ENCODE measurements around the gene TGOLN2.
A peak's percentile ranks its signal among the peaks of the same experiment; 100 is the strongest.
"Not testable (repeated sequence)": the region's sequence is repeated elsewhere in the genome, so short reads cannot be mapped to it uniquely, and the experiment has no call there.

TGOLN2 gene

DNA sequence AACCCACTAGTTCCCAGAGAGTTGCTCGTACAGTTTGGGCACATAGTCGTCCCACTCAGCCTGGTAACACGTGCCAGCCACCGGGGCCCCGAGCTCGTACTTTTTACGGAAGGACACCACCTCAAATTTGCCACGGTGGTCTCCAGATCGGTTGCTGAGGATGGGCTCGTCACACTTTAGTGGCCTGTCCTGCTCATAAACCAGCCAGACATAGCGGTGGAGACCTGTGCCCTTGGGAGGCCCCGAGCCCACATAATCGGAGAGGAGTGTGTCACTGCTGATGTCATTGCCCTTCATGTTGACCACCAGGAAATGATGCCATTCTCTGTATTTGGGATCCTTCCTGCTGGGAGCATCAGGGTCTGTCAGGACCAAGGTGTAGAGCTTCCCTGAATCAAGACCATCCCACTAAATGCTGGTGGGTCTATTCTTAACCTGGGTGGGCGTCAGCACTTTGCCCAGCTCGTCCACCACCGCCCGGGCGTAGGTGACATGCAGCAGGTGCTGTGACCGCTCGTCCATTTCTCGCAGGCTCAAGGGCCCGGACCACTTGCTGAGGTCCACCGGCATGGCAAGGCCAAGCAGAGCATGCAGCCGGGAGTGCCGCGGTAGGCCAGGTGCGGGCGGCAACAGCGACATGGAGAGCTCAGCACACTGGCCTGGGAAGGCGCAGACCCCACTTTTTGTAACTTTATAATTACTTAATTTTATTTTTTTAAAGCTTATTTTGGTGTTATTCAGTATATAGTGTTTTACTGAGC lies 13.7 kb upstream of the TGOLN2 start:
- peaks cover 30% of the 10 kb centered on the region for H3K36me3 ChIP-seq (ENCODE audit: control insufficient read depth, insufficient read depth, low read length)
- no peaks in the 10 kb centered on the region for H3K9me3 ChIP-seq (ENCODE audit: control insufficient read depth, low read length)
- no peaks in the 10 kb centered on the region for H3K27me3 ChIP-seq (replicated peaks; ENCODE audit: control insufficient read depth, insufficient read depth, low read length, poor library complexity, severe bottlenecking)
- no peak overlapping the region for H3K27ac ChIP-seq (ENCODE audit: insufficient read depth, low read length, poor library complexity, severe bottlenecking)
- H3K4me1 ChIP-seq (ENCODE audit: control insufficient read depth, insufficient read depth, low read length, poor library complexity, severe bottlenecking), result no peaks in the 10 kb centered on the region
- no peak for DNase-seq
- H3K4me3 ChIP-seq (ENCODE audit: insufficient read depth, low read depth, low read length, poor library complexity, severe bottlenecking), result no peak overlapping the region

DNA sequence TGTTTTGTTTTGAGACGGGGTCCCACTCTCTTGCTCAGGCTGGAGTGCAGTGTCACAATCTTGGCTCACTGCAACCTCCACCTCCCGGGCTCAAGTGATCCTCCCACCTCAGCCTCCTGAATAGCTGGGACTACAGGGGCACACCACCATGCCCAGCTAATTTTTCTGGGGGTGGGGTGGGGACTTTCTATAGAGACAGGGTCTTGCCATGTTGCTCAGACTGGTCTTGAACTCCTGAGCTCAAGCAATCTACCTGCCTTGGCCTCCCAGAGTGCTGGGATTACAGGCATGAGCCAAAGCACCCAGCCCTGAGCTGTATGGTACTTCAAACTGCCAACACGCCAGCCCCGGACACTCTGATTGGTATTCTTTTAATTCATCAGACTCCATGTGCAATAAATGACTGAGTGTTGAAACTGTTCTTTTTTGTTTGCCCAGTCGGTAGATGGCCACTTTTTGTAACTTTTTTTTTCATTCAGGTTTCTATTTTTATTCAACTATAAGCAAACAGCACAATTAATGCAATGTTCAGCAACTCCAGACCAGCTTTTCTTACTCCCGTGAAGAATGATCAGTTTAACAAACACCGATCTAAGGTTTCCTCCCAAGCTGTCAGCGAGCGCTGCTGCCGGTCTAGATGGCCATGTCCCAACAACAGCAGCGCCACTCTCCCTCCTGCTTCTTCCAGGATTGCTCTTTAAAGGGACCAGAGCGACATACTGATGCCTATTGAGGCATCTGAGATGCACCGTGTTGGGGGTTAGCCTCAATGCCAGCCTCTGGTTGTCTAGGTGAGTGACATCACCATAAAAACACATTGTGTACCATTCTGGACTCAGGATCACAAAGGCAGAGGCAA lies 12.5 kb upstream of the TGOLN2 start:
- Histone ChIP-seq H3K36me3 (ENCODE audit: control insufficient read depth, insufficient read depth, low read length) (peaks cover 19% of the 10 kb centered on the region), H3K27me3 (replicated peaks; ENCODE audit: control insufficient read depth, insufficient read depth, low read length, poor library complexity, severe bottlenecking) (no peaks in the 10 kb centered on the region), H3K4me3 (ENCODE audit: insufficient read depth, low read depth, low read length, poor library complexity, severe bottlenecking) (no peak overlapping the region), H3K4me1 (ENCODE audit: control insufficient read depth, insufficient read depth, low read length, poor library complexity, severe bottlenecking) (no peaks in the 10 kb centered on the region), H3K9me3 (ENCODE audit: control insufficient read depth, low read length) (no peaks in the 10 kb centered on the region), H3K27ac (ENCODE audit: insufficient read depth, low read length, poor library complexity, severe bottlenecking) (no peak overlapping the region)
- no peak for DNase-seq

DNA sequence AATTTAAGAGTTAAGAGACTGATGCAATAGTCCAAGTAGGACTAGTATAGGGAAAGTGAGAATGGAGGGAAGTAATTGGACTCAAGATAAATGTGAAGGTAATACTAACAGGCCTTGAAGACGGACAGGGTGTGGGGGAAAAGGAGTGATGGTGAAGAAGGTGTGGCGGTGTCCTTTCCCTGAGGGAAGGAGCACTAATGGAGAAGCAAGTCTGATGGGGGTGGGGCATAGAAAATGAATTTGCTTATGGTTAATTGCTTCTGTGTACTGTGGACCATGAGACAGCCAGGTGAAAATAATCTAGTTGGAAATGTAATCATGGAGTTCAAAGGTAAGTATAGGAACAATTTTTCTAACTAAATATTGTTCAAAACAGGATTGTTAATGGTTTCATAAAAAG lies 7.1 kb upstream of the TGOLN2 start:
- Histone ChIP-seq H3K9me3 (ENCODE audit: control insufficient read depth, low read length) (no peaks in the 10 kb centered on the region), H3K27me3 (replicated peaks; ENCODE audit: control insufficient read depth, insufficient read depth, low read length, poor library complexity, severe bottlenecking) (no peaks in the 10 kb centered on the region), H3K4me1 (ENCODE audit: control insufficient read depth, insufficient read depth, low read length, poor library complexity, severe bottlenecking) (no peaks in the 10 kb centered on the region), H3K36me3 (ENCODE audit: control insufficient read depth, insufficient read depth, low read length) (no peaks in the 10 kb centered on the region), H3K4me3 (ENCODE audit: insufficient read depth, low read depth, low read length, poor library complexity, severe bottlenecking) (no peak overlapping the region), H3K27ac (ENCODE audit: insufficient read depth, low read length, poor library complexity, severe bottlenecking) (no peak overlapping the region)
- DNase-seq, result no peak

DNA sequence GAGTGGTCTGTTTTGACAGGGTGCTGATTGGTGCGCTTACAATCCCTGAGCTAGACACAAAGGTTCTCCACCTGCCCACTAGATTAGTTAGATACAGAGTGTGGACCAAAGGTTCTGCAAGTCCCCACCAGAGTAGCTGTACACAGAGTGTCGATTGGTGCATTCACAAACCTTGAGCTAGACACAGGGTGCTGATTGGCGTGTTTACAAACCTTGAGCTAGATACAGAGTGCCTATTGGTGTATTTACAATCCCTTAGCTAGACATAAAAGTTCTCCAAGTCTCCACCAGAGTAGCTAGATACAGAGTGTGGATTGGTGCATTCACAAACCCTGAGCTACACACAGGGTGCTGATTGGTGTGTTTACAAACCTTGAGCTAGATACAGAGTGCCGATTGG lies 6.1 kb upstream of the TGOLN2 start:
- DNase-seq; H3K4me1 ChIP-seq (ENCODE audit: control insufficient read depth, insufficient read depth, low read length, poor library complexity, severe bottlenecking); H3K36me3 ChIP-seq (ENCODE audit: control insufficient read depth, insufficient read depth, low read length); H3K27me3 ChIP-seq (replicated peaks; ENCODE audit: control insufficient read depth, insufficient read depth, low read length, poor library complexity, severe bottlenecking); H3K27ac ChIP-seq (ENCODE audit: insufficient read depth, low read length, poor library complexity, severe bottlenecking); H3K4me3 ChIP-seq (ENCODE audit: insufficient read depth, low read depth, low read length, poor library complexity, severe bottlenecking); H3K9me3 ChIP-seq (ENCODE audit: control insufficient read depth, low read length): not testable (repeated sequence)

DNA sequence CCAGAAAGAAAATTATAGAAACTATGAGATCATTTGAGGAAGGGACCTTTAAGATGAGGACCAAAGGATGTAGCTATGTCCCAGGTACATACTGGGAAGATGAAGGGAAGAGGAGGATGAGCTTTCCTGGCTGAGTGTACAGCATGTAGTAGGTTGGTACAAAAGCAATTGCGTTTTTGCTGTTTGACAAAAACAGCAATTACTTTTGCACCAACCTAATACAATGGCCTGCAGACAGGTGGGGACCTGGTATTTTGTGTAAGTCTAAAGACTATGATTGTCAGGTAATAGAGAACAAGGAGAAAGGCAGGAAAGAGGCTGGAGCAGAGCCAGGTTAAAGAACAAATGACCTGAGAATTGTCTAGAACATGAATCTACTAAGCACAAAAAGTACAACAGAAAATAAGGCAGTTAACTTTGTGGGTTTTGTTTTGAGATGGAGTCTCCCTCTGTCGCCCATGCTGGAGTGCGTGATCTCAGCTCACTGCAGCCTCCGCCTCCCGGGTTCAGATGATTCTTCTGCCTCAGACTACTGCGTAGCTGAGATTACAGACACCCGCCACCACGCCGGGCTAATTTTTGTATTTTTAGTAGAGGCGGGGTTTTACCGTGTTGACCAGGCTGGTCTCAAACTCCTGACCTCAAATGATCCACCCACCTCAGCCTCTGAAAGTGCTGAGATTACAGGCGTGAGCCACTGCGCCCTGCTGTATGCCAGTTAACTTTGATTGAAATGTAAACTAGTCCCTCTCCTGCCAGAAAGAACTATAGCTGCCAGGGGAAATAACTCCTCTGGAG lies 3.2 kb upstream of the TGOLN2 start:
- Histone ChIP-seq H3K4me3 (ENCODE audit: insufficient read depth, low read depth, low read length, poor library complexity, severe bottlenecking) (no peak overlapping the region), H3K27me3 (replicated peaks; ENCODE audit: control insufficient read depth, insufficient read depth, low read length, poor library complexity, severe bottlenecking) (no peaks in the 10 kb centered on the region), H3K4me1 (ENCODE audit: control insufficient read depth, insufficient read depth, low read length, poor library complexity, severe bottlenecking) (peaks cover 6% of the 10 kb centered on the region), H3K9me3 (ENCODE audit: control insufficient read depth, low read length) (no peaks in the 10 kb centered on the region), H3K36me3 (ENCODE audit: control insufficient read depth, insufficient read depth, low read length) (no peaks in the 10 kb centered on the region), H3K27ac (ENCODE audit: insufficient read depth, low read length, poor library complexity, severe bottlenecking) (no peak overlapping the region)
- no peak for DNase-seq

DNA sequence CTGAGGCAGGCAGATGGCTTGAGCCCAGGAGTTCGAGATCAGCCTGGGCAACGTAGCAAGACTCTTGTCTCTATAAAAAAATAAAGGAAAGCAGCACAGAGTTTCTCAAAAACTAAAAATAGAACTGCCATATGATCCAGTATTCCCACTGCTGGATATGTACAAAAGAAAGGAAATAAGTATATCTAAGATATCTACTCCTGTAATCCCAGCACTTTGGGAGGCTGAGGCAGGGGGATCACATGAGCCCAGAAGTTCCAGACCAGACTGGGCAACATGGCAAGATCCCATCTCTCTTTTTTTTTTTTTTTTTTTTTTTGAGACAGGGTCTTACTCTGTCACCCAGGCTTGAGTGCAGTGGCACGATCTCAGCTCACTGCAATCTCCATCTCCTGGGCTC lies 1.9 kb upstream of the TGOLN2 start:
- not testable (repeated sequence) for DNase-seq; H3K4me3 ChIP-seq (ENCODE audit: insufficient read depth, low read depth, low read length, poor library complexity, severe bottlenecking); H3K4me1 ChIP-seq (ENCODE audit: control insufficient read depth, insufficient read depth, low read length, poor library complexity, severe bottlenecking); H3K36me3 ChIP-seq (ENCODE audit: control insufficient read depth, insufficient read depth, low read length); H3K27ac ChIP-seq (ENCODE audit: insufficient read depth, low read length, poor library complexity, severe bottlenecking); H3K9me3 ChIP-seq (ENCODE audit: control insufficient read depth, low read length); H3K27me3 ChIP-seq (replicated peaks; ENCODE audit: control insufficient read depth, insufficient read depth, low read length, poor library complexity, severe bottlenecking)

DNA sequence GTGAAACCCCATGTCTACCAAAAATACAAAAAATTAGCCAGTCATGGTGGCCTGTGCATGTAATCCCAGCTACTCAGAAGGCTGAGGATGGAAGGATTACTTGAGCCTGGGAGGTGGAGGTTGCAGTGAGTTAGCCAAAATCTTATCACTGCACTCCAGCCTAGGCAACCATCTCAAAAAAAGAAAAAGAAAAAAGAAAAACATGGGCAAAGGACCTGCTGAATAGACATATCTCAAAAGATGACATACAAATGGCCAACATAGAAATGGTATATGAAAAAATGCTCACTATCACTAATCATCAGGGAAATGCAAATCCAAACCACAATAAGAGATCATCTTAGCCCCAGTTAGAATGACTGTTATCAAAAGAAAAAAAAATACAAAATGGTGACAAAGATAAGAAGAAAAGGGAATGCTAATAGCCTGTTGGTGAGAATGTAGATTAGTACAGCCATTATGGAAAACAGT lies 1.4 kb upstream of the TGOLN2 start:
- Histone ChIP-seq H3K4me3 (ENCODE audit: insufficient read depth, low read depth, low read length, poor library complexity, severe bottlenecking) (no peak overlapping the region), H3K36me3 (ENCODE audit: control insufficient read depth, insufficient read depth, low read length) (peaks cover 9% of the 10 kb centered on the region), H3K27me3 (replicated peaks; ENCODE audit: control insufficient read depth, insufficient read depth, low read length, poor library complexity, severe bottlenecking) (no peaks in the 10 kb centered on the region), H3K9me3 (ENCODE audit: control insufficient read depth, low read length) (no peaks in the 10 kb centered on the region), H3K27ac (ENCODE audit: insufficient read depth, low read length, poor library complexity, severe bottlenecking) (no peak overlapping the region), H3K4me1 (ENCODE audit: control insufficient read depth, insufficient read depth, low read length, poor library complexity, severe bottlenecking) (peaks cover 15% of the 10 kb centered on the region)
- DNase-seq, result no peak

DNA sequence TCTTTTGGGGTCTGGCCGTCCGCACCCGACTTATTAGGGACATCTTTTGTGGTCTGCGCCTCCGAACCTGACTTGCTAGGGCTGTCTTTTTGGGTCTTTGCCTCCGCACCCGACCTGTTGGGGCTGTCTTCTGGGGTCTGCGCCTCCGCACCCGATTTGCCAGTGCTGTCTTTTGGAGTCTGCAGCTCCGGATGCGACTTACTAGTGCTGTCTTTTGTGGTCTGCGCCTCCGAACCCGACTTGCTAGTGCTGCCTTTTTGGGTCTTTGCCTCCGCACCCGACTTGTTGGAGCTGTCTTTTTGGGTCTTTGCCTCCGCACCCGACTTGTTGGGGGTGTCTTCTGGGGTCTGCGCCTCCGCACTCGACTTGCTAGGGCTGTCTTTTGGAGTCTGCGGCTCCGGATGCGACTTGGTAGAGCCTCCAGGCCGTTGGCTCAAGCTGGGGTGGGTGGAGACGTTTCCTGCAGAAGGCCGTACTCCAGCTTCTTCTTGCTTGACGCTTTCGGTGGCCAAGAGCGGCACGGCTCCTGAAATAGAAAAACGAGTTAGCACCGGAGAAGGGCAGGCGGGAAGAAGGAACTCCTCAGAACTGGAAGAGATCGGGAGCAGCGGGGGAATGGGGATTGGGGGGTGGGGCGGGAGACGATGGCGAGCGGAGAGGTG lies 498 bp downstream of the TGOLN2 start:
- peak; percentile 26 to 42 (median 41) for DNase-seq
- Histone ChIP-seq H3K4me1 (ENCODE audit: control insufficient read depth, insufficient read depth, low read length, poor library complexity, severe bottlenecking) (peaks cover 33% of the 10 kb centered on the region), H3K27me3 (replicated peaks; ENCODE audit: control insufficient read depth, insufficient read depth, low read length, poor library complexity, severe bottlenecking) (no peaks in the 10 kb centered on the region), H3K9me3 (ENCODE audit: control insufficient read depth, low read length) (no peaks in the 10 kb centered on the region), H3K4me3 (ENCODE audit: insufficient read depth, low read depth, low read length, poor library complexity, severe bottlenecking) (peak overlapping the region; percentile 82), H3K27ac (ENCODE audit: insufficient read depth, low read length, poor library complexity, severe bottlenecking) (peak overlapping the region; percentile 95), H3K36me3 (ENCODE audit: control insufficient read depth, insufficient read depth, low read length) (peaks cover 25% of the 10 kb centered on the region)

DNA sequence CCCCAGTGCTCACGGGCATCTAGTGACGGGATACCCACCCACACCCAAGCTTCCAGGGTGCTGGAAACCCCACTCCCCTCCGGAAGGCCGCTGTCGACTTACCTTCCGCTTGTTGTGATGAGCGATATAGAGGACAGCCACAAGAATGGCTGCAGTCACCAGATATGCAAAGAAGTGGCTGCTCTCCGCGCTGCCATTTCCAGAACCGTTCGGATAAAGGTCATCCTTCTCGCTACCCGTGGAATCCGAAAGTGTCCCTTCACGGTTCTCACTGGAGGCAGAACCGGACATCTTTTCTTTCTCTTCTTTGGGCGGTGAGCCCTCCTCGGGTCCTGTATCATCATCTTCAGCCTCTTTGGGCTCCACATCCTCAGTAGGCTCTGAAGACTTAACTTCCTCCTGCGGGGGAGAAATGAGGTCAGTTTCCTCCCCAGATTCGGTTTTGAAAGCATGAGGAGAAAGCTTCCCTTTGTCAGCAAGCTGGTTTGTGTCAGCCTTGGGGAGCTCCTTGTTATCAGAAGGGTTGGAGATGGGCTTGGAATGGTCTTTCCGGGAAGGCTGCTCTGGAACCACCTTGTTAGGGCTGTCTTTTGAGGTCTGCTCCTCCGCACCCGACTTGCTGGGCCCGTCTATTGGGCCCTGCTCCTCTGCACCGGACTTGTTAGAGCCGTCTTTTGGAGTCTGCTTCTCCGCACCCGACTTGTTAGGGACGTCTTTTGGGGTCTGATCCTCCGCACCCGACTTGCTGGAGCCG lies 1.2 kb downstream of the TGOLN2 start:
- peaks cover 40% of the 10 kb centered on the region for H3K4me1 ChIP-seq (ENCODE audit: control insufficient read depth, insufficient read depth, low read length, poor library complexity, severe bottlenecking)
- peak; percentile 25 to 43 (median 36) for DNase-seq
- no peaks in the 10 kb centered on the region for H3K9me3 ChIP-seq (ENCODE audit: control insufficient read depth, low read length)
- peaks cover 32% of the 10 kb centered on the region for H3K36me3 ChIP-seq (ENCODE audit: control insufficient read depth, insufficient read depth, low read length)
- peak overlapping the region; percentile 95 for H3K27ac ChIP-seq (ENCODE audit: insufficient read depth, low read length, poor library complexity, severe bottlenecking)
- H3K4me3 ChIP-seq (ENCODE audit: insufficient read depth, low read depth, low read length, poor library complexity, severe bottlenecking), result peak overlapping the region; percentile 82
- no peaks in the 10 kb centered on the region for H3K27me3 ChIP-seq (replicated peaks; ENCODE audit: control insufficient read depth, insufficient read depth, low read length, poor library complexity, severe bottlenecking)
